GM12878 (cell line): ENCODE measurements around the gene ZGLP1. TPM values are rescaled to one million over a fixed set of nuclear protein-coding genes. Genes with fewer than 3 reads are reported as not detected.

ENCODE experiments used
- CBX3 ChIP-seq: fragments of 200-600 bp; sonication (generic); IDR thresholded peaks from 2 replicates; pipeline ENCODE4 v1.6.1; 2016; ENCODE audit warnings: low read depth, borderline replicate concordance
- E4F1 ChIP-seq: fragments of 450-650 bp; IDR thresholded peaks from 2 replicates; pipeline ENCODE4 v1.6.1; 2018; ENCODE audit warnings: borderline replicate concordance, mild to moderate bottlenecking; ENCODE audit not compliant: partially characterized antibody
- ESRRA ChIP-seq: IDR thresholded peaks from 2 replicates; pipeline ENCODE4 v1.6.1; 2012; ENCODE audit warnings: mild to moderate bottlenecking, low read length, improper control_type of control experiment
- GATAD2B ChIP-seq: fragments of 450-650 bp; conservative IDR thresholded peaks from 2 replicates; pipeline ENCODE4 v1.6.1; 2017; ENCODE audit warnings: low read depth, mild to moderate bottlenecking, moderate library complexity
- HDAC2 ChIP-seq: fragments of 200-600 bp; sonication (generic); IDR thresholded peaks from 2 replicates; pipeline ENCODE4 v1.6.1; 2017
- MYB ChIP-seq: fragments of 150-350 bp; IDR thresholded peaks from 2 replicates; pipeline ENCODE4 v1.6.1; 2014; ENCODE audit warnings: mild to moderate bottlenecking, low read depth, low read length, borderline replicate concordance
- NFXL1 ChIP-seq: fragments of 450-650 bp; IDR thresholded peaks from 2 replicates; pipeline ENCODE4 v1.6.1; 2017; ENCODE audit warnings: antibody characterized with exemption, mild to moderate bottlenecking, borderline replicate concordance
- NFYA ChIP-seq: IDR thresholded peaks from 2 replicates; pipeline ENCODE4 v1.6.1; 2011; ENCODE audit warnings: low read depth, mild to moderate bottlenecking, low read length, improper control_type of control experiment, borderline replicate concordance
- POU2F2 ChIP-seq: IDR thresholded peaks from 3 replicates; pipeline ENCODE4 v1.6.1; 2011; ENCODE audit warnings: low read depth, mild to moderate bottlenecking, low read length, borderline replicate concordance
- PRDM15 ChIP-seq: fragments of 450-650 bp; formaldehyde crosslinking; IDR thresholded peaks from 2 replicates; pipeline ENCODE4 v1.4.0; 2020; ENCODE audit warnings: mild to moderate bottlenecking, moderate library complexity
- RAD21 ChIP-seq: IDR thresholded peaks from 2 replicates; pipeline ENCODE4 v1.6.1; 2011; ENCODE audit warnings: mild to moderate bottlenecking, low read depth, low read length, moderate library complexity; ENCODE audit not compliant: insufficient read depth
- SMAD1 ChIP-seq: fragments of 450-650 bp; IDR thresholded peaks from 2 replicates; pipeline ENCODE4 v1.6.1; 2018; ENCODE audit warnings: mild to moderate bottlenecking, low read depth; ENCODE audit not compliant: partially characterized antibody
- SP1 ChIP-seq: IDR thresholded peaks from one replicate; pipeline ENCODE4 v1.6.1; 2011; ENCODE audit warnings: low read depth, low read length
- TBL1XR1 ChIP-seq: IDR thresholded peaks from 2 replicates; pipeline ENCODE4 v1.6.1; 2012; ENCODE audit warnings: low read depth, low read length, improper control_type of control experiment
- TCF3 ChIP-seq: IDR thresholded peaks from 2 replicates; pipeline ENCODE4 v1.6.1; 2012; ENCODE audit warnings: low read depth, mild to moderate bottlenecking, low read length, borderline replicate concordance; ENCODE audit not compliant: insufficient read depth
- USF1 ChIP-seq: IDR thresholded peaks from 2 replicates; pipeline ENCODE4 v1.6.1; 2011; ENCODE audit warnings: borderline replicate concordance, low read depth, mild to moderate bottlenecking, moderate library complexity, mixed read lengths, low read length; ENCODE audit not compliant: insufficient read depth; ENCODE audit errors: extremely low read length
- YY1 ChIP-seq: IDR thresholded peaks from 2 replicates; pipeline ENCODE4 v1.6.1; 2011; ENCODE audit warnings: low read depth, mild to moderate bottlenecking, low read length
- ZBTB33 ChIP-seq: fragments of 450-650 bp; IDR thresholded peaks from 2 replicates; pipeline ENCODE4 v1.6.1; 2017; ENCODE audit warnings: mild to moderate bottlenecking
- ZNF274 ChIP-seq: IDR thresholded peaks from one replicate; pipeline ENCODE4 v1.8.0; 2011; ENCODE audit not compliant: insufficient read length, insufficient read depth
- ZZZ3 ChIP-seq: IDR thresholded peaks from 2 replicates; pipeline ENCODE4 v1.6.1; 2011; ENCODE audit warnings: low read depth; ENCODE audit not compliant: control insufficient read depth, insufficient read length
- polyA plus RNA-seq, 11 experiments: library from polyadenylated mRNA; depleted of rRNA in 4 of 11; unstranded in 6 of 11; stranded (reverse) in 5 of 11; fragments of >200 nt; fragmentation: Nextera tagmentation in 4 of 11; fragmentation: Illumina TruSeq in 1 of 11; extraction: Ambion mirVana in 4 of 11; extraction: Trizol in 1 of 11; gene quantifications; 1 replicate in 1 of 11; 2 replicates in 10 of 11; pipeline versions ENCODE4 v1.2.1 to v1.2.3, GENCODE V29; 2011 to 2016; ENCODE audit warnings: inconsistent platforms in 2 of 11, missing spikeins in 2 of 11, low read depth in 1 of 11
- total RNA-seq, 4 experiments: library from RNA; depleted of rRNA in 3 of 4; stranded (reverse); fragments of >200 nt in 3 of 4; fragmentation: Illumina TruSeq in 1 of 4; extraction: Trizol in 1 of 4; gene quantifications; 2 replicates each; pipeline versions ENCODE4 v1.2.1 to v1.2.3, GENCODE V29; 2013 to 2021

ZGLP1 gene
- total and polyA plus RNA-seq, 10 of the 15 experiments (the other 5 are each of a cell fraction or from before 2014, with no cell fraction given), result 0.29 to 5.6 (median 1.3) TPM

- TF ChIP-seq PRDM15, result no peak
- TF ChIP-seq TCF3, result no peak
- TF ChIP-seq E4F1, result no peak
- TF ChIP-seq HDAC2, result 0 out of 2 replicates have a peak, but pooled peaks have one; percentile 69
- peak; percentile 62; the same call in 1 of the 2 replicates for TF ChIP-seq ESRRA
- no peak for TF ChIP-seq ZNF274
- no peak for TF ChIP-seq ZBTB33
- no peak for TF ChIP-seq NFYA
- no peak for TF ChIP-seq SP1
- no peak for TF ChIP-seq SMAD1
- peak; percentile 89 for TF ChIP-seq YY1
- TF ChIP-seq RAD21, result peak; percentile 95
- TF ChIP-seq NFXL1, result no peak
- no peak; the same call in 1 of the 2 replicates for TF ChIP-seq TBL1XR1
- TF ChIP-seq GATAD2B, result no peak; the same call in none of the 2 replicates
- no peak for TF ChIP-seq MYB
- TF ChIP-seq USF1, result no peak
- no peak for TF ChIP-seq ZZZ3
- no peak for TF ChIP-seq CBX3
- TF ChIP-seq POU2F2, result peak; percentile 55; the same call in 1 of the 3 replicates
Observed at GRCh38 chr19:10269333-10270179, 40.1 kb downstream of the ZGLP1 start (continued).
